ENCODE results near the gene OGDH.

OGDH gene

GRCh38 chr7:44564606-44565005, 41.8 kb upstream of the OGDH start:
- TF ChIP-seq ZFX (IDR thresholded peaks at IDR 0.05) (no peak), CTCF (conservative IDR thresholded peaks at IDR 0.05) (no peak)
- no peak overlapping the region for H3K27ac ChIP-seq

- peak; percentile 96 for TF ChIP-seq CTCF (conservative IDR thresholded peaks at IDR 0.05)
- no peak for TF ChIP-seq ZFX (IDR thresholded peaks at IDR 0.05)
Observed at GRCh38 chr7:44565097-44565794, 41.2 kb upstream of the OGDH start.

GRCh38 chr7:44565795-44566559, 40.5 kb upstream of the OGDH start:
- no peak overlapping the region for H3K27ac ChIP-seq

More at GRCh38 chr7:44565097-44565794, 41.2 kb upstream of the OGDH start:
- no peak overlapping the region for H3K27ac ChIP-seq

GRCh38 chr7:44566680-44567079, 39.7 kb upstream of the OGDH start:
- TF ChIP-seq CTCF (conservative IDR thresholded peaks at IDR 0.05) (no peak), ZFX (IDR thresholded peaks at IDR 0.05) (no peak)
- no peak overlapping the region for H3K27ac ChIP-seq

More at GRCh38 chr7:44565795-44566559, 40.5 kb upstream of the OGDH start:
- no peak for TF ChIP-seq ZFX (IDR thresholded peaks at IDR 0.05)

- no peak overlapping the region for H3K27ac ChIP-seq
- TF ChIP-seq CTCF (conservative IDR thresholded peaks at IDR 0.05) = no peak
- no peak for TF ChIP-seq ZFX (IDR thresholded peaks at IDR 0.05)
Observed at GRCh38 chr7:44567884-44568283, 38.5 kb upstream of the OGDH start.

GRCh38 chr7:44568771-44569560, 37.5 kb upstream of the OGDH start:
- TF ChIP-seq ZFX (IDR thresholded peaks at IDR 0.05) = no peak
- TF ChIP-seq CTCF (conservative IDR thresholded peaks at IDR 0.05) = no peak
- no peak overlapping the region for H3K27ac ChIP-seq

- TF ChIP-seq CTCF (conservative IDR thresholded peaks at IDR 0.05) = no peak
- no peak for TF ChIP-seq ZFX (IDR thresholded peaks at IDR 0.05)
- no peak overlapping the region for H3K27ac ChIP-seq
Observed at GRCh38 chr7:44569959-44570358, 36.5 kb upstream of the OGDH start.
